CD1c-positive myeloid dendritic cell (primary cell): ENCODE results near the gene GHRL.
A peak's percentile ranks its signal among the peaks of the same experiment; 100 is the strongest.
"Not testable (repeated sequence)": the region's sequence is repeated elsewhere in the genome, so short reads cannot be mapped to it uniquely, and the experiment has no call there.

ENCODE experiments used
- DNase-seq: peaks from one replicate; pipeline ENCODE4 v3.0.0-alpha.2; 2016; ENCODE audit errors: extremely low spot score

GHRL gene

DNA sequence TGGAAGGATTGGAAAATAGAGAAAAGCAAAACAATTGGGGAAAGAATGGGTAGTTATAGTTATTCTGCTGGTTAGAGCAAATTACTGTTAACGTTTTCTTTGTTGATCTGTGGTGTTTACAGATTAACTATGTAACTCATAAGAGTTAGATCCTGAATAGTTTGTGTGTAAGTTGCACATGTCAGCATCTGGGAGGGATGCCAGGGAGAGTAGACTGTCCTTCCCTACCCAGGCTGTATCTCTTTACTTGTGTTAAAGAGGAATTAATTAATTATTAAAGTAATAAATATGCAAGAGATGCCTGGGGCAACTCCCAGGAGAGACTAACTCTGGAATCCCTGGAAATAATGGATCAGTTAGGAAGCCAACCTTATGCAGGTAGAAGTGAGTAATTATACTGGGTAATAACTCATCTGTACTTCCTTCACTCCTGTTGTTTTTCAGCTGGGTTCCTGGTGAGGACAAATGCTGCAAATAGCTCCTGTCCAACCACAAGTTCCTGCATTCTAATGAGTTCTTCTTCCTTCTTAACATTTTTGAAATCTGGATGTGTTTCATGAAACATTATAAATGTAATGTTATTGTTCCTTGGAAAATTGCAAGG is 18.9 kb downstream of the GHRL start:
- DNase-seq, result no peak

DNA sequence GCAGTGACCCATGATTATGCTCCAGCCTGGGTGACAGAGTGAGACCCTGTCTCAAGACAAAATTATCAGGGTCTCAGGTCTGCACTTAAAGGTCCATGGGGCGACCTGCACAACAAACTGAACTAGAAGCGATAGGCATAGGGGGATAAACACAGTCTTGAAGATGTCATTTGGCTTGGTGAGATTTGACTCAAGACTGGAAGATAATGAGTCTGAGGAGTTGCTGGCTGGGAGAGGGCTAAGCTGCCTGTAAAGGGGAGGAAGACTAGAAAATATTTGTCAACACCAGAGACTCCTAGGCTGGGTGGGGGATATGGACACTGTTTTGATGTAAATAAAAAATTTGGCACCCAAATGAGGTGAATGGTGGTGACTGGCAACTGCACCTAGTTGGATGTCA is 19.8 kb downstream of the GHRL start:
- no peak for DNase-seq

DNA sequence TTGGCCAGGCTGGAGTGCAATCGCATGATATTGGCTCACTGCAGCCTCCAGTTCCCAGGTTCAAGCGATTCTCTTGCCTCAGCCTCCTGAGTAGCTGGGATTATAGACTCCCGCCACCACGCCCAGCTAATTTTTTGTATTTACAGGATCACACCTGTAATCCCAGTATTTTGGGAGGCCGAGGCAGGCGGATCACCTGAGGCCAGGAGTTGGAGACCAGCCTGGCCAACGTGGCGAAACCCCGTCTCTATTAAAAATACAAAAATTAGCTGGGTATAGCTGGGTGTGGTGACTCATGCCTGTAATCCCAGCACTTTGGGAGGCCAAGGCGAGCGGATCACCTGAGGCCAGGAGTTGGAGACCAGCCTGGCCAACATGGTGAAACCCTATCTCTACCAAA is 20.3 kb downstream of the GHRL start:
- DNase-seq, result not testable (repeated sequence)

DNA sequence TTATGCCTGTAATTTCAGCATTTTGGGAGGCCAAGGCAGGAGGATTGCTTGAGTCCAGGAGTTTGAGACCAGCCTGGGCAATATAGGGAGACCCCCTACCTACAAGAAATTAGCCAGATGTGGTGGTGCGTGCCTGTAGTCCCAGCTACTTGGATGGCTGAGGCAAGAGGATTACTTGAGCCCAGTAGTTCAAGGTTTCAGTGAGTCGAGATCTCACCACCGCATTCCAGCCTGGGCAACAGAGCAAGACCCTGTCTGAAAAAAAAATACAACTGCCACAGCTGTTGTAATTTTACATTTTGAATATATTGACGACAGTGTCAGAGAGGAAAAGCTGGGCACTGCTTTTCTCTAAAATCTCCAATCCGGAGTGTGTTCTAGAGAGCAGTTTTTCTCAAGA is 23.3 kb downstream of the GHRL start:
- no peak for DNase-seq

DNA sequence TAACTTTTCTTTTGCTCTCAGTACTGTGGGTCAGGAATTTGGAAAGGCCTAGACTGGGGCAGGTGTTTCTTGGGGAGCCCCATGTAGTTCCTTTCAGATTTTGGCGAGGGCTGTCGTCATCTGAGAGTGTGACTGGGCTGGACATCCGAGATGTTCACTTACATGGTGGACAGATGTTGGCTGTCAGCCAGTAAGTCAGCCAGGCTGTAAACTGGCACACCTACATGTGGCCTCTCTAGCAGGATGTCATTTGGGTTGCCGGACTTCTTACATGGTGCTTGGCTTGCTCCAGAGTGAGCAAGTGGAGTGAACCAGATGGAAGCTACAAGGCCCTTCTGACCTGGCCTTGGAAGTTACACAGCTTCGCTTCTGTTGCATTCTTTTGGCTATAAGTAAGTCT is 23.8 kb downstream of the GHRL start:
- no peak for DNase-seq

DNA sequence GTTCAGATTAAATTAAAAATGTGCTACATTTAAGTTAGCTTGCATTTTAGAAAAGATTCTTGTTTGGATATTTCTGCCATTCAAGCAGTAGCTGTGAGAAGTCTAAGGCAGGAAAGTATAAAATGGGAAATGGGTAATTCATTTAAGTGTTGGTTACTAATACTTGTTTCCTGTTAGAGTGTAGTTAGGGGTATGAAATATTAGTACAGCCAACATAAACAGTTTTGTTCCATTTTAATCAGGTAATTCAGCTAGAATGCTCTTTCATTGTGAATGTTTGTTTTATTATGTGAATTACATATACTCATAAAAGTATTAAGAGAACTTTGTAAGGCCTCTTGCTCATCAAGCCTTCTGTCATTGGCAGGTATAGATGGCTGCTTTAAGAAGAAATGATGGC is 24.6 kb downstream of the GHRL start:
- no peak for DNase-seq

DNA sequence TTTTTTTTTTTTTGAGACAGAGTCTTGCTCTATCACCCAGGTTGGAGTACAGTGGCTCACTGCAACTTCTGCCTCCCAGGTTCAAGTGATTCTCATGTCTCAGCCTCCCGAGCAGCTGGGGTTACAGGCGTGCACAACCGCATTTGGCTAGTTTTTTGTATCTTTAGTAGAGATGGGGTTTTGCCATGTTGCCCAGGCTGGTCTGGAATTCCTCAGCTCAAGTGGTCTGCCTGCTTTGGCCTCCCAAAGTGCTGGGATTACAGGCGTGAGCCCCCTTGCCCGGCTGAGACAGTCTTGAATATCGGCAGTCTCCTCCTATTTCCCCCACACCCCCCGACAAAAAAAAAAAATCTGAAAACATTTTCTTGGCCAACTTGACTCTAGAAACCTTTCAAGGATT is 25.8 kb downstream of the GHRL start:
- DNase-seq, result not testable (repeated sequence)

DNA sequence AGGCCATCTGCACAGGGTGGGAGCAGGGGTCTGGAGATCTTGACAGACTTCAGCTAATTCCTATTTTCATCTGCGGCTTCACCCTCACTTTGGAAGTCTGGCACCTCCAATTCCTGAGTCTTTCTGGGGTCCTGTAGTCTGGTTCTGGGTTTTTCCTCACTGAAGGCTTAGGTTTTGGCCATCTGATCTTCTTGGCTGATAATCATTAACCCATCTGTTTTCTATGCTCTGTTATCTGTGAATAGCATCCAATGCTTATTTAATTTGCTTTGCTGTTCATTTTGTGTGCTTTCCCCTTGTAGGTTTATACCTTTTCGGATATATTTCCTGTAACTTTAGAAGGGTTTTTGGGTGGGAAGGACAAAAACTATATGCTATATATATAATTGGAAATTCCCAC is 26.9 kb downstream of the GHRL start:
- no peak for DNase-seq

DNA sequence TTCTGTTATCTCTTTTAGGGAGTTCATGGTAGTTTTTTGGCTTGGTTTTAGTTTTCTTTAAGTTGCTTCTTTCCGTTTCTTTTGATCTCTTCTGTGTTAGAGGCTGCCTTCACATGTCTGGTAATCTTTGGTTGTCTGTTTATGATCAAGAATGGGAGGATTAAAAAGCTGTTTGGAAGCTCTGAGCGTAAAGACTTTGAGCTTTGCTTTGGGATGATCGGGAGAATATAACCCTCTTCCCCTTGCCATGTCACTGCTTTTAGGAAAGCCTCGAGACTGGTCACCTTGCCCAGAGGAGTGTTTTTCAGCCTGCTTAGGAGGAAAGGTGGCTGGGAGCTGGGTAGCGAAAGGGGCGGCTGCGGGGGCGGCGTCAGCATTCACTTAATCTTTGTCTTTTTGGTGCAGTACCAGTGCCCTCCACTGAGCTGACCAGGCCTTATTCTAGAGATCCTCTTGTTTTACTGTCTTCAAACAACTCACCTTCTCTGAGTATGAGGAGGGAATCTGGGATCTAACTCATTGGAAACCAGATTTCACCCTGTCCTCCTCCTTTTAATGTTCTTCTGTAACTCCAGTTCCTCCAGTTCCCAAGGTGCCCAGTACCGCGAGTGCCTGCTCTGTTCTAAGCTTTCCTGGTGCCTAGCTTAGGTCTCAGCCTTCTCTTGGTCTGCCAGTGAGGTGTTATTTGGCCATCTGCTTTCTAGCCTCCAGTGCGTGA is 28.9 kb downstream of the GHRL start:
- peak; percentile 53 for DNase-seq

DNA sequence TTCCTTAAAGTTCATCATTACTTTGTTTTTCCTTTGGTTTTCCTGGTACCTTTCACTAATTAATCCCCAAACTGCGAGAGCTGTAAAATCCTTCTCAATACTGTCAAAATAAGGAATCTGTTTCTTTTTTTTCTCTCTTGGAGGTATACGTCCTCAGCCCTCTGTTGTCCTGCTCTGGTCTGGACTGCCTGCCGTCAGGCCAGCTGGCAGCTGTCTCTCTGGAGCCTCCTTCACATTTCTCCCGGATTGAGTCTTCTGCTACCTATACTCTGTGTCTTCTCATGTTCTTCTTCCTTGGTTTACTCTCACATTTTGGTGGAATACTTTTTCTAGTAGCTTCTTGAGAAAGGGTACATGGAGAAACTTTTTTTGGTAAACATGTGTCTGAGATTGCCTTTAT is 30.7 kb downstream of the GHRL start:
- no peak for DNase-seq

DNA sequence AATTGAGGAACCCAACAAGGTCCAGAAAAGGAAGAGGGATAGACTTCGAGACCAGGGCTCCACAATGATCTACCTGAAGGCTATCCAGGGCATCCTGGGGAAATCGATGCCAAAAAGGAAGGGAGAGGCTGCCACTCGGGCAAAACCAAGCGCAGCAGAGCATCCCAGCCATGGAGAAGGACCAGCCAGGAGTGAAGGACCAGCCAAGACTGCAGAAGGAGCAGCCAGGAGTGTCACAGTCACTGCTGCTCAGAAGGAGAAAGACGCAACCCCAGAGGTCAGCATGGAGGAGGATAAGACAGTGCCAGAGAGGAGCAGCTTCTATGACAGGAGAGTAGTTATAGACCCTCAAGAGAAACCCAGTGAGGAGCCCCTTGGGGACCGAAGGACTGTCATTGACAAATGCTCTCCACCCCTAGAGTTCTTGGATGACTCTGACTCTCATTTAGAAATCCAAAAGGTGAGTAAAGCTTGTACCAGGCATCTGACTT is 32.5 kb downstream of the GHRL start:
- DNase-seq, result no peak

DNA sequence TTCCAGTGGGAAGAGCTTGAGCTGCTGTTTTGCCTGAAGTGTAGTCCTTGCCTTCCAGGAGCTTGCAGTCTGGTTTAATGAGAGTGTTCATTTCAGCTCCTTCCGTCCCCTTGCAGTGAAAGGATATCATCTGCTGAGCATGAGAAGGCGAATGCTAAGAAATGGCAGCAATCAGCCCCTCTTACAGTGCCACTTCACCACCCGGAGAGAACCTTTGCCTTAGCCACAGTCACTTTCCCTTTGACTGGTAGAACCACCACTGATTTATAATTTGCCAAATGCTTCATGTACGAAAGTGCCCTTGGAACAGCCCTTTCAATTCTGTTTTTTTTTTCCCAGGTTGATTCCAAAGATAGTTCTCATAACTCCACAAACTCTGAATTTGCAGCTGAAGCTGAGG is 32.9 kb downstream of the GHRL start:
- DNase-seq, result no peak

DNA sequence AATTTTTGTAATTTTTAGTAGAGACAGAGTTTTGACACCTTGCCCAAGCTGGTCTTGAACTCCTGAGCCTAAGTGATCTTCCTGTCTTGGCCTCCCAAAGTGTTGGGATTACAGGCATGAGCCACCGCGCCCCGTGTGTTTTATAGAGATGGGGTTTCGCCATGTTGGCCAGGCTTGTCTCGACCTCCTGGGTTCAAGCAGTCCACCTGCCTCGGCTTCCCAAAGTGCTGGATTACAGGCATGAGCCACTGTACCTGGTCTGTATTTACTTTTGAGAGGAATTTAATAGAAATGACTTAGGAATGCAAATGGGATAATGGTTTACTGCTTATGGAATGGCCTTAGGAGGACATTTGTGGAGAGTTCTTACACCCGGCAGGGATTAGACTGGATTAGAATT is 33.7 kb downstream of the GHRL start:
- no peak for DNase-seq

DNA sequence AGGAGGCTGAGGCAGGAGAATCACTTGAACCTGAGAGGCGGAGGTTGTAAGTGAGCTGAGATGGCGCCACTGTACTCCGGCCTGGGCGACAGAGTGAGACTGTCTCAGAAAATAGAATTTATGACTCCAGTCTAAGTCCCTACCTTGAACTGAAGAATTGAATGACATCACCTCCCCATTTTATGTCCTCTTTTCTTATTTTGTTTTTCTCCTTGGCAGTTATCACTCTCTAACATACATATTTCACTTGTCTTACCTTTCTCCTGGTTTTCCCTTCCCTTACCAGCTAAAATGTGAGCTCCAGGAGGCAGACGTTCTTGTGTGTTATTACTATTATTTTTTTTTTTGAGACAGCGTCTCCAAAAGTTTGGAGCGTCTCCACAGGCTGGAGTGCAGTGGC is 36.9 kb downstream of the GHRL start:
- DNase-seq, result no peak

DNA sequence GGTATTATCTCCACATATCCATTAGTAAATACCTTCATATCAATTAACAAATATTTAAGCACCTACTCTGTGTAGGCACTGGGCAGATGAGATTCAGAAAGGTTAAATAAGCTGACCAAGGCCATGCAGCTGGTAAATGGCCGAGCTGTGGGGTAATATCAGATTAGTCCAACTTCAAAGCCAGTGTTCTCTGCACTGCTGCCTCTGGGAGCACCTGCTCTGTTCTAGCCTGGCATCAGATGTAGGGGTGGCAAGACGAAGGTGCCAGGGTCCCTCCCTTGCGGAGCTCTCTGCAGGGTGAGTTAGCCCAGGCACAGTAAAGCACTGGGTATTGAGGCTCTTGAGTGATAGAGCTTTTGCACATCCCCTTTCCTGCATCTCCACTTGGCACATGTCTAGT is 39.0 kb downstream of the GHRL start:
- no peak for DNase-seq

DNA sequence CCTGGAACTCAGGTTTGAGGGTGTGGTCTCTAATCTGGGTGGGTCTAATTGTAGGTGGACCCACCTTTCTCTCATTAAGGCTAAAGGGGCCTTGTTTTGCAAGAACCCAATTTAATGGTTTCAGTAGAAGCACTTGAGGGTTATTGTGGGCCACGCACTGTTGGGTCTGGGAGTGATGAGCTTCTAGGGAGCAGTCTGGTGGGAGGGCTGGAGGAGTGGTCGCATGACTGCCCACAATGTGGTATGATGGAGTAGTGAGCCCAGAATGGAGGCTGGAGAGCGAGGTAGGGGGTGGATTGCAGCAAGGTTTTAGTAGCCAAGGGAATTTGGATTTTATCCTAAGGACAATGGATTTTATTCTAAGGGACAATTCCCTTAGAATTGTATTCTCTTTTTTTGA is 41.7 kb downstream of the GHRL start:
- no peak for DNase-seq

DNA sequence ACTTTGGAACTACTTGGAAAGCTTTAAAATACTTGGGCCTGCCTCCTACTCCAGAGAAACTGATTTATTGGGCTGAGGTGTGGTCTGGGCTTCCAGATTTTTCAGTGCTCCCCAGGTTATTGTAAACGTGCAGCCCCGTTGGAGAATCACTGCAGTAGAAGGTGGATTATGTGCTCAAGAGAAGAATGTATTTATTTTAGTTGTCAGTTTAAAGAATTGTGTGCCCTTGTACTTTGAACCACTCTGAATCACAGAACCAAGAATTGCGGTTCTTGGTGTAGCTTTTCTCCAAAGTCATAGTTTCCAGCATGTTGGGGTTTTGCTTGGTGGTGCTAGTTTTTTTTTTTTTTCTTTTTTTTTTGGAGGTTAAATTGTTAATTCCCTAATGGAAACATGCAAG is 42.9 kb downstream of the GHRL start:
- DNase-seq, result no peak

DNA sequence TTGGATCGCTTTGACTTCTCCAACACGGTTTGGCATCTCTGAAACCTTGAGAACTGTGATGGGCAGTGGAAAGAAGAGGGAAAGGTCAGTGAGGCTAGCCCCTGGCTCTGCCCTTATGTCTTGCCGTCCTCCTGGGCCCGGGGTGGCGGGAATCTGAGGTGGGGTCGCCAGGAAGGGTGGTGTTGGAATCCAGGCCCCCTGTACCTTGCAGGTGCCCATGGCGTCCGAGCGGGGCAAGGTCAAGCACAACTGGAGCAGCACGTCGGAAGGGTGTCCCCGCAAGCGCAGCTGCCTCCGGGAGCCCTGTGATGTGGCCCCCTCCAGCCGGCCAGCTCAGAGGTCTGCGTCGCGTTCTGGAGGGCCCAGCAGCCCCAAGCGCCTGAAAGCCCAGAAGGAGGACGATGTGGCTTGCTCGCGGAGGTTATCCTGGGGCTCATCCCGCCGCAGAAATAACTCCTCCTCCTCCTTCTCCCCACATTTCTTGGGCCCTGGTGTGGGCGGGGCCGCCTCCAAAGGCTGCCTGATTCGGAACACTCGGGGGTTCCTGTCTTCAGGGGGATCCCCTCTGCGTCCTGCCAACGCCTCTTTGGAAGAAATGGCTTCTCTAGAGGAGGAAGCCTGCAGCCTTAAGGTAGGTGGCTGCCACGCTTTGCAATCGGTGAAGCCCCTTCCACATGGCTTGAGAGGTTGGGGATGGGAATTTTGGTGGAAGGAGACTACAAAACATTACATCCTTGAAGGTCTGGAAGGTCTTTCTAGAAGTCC is 43.6 kb downstream of the GHRL start:
- DNase-seq, result peak; percentile 63

DNA sequence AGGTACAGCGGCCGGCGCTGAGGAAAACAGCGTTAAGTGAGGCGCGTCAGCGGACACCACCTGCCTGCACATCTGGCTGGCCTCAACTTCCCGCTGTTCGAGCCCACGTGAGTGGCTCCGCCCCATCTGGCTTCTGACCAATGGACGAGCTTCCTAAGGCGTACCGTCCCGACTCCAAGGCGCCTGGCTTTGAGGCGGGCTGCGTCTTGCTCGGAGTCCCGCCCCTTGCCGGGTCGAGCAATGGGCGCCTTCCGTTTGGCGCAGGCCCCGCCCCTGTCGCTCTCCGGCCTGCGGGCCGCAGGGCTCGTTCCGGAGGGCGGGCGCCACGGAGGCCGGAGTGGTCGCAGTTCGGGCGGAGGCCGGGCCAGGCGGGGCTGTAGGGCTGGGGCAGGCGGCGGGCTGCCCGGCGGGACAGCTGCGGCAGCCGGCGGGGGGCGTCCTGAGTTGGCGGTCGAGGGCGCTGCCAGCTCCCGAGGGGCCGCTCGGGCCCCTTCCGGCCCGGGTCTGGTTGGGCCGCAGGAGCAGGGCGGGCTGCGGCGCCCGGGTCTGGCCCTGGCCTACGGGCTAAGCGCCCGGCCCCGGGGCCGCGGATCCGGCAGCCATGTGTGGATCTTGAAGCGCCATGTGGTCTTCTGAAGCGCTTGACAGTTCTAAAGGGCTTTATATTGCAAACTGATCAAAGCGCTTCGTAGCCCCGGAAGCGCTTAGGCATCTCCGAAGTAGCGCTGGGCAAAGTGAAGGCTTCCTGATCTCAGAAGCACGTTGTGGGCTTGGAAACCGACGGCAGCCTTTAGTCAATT is 44.4 kb downstream of the GHRL start, which contains the start of gene TATDN2:
TSS of gene TATDN2 (plus strand) at position 276 of the 800 bp plus-strand sequence. CDS start 742 bp downstream, outside the sequence.
- peak; percentile 96 for DNase-seq

DNA sequence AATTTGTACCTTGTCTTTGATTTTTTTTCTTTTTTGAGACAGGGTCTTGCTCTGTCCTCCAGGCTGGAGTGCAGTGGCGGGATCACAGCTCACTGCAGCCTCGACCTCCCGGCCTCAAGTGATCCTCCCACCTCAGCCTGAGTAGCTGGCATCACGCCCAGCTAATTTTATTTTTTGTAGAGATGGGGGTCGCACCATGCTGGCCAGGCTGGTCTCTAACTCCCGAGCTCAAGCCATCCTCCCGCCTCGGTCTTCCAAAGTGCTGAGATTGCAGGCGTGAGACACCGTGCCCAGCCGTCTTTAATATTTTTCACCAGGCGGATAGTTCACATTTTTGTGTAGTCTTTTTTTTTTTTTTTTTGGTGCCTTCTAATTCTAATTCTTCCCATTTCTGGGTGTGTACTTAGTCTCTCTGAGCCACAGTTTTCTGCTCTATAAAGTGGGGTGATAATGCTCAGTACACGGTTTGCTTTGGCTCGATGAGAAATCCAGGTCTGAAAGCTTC is 45.0 kb downstream of the GHRL start:
- DNase-seq, result no peak

DNA sequence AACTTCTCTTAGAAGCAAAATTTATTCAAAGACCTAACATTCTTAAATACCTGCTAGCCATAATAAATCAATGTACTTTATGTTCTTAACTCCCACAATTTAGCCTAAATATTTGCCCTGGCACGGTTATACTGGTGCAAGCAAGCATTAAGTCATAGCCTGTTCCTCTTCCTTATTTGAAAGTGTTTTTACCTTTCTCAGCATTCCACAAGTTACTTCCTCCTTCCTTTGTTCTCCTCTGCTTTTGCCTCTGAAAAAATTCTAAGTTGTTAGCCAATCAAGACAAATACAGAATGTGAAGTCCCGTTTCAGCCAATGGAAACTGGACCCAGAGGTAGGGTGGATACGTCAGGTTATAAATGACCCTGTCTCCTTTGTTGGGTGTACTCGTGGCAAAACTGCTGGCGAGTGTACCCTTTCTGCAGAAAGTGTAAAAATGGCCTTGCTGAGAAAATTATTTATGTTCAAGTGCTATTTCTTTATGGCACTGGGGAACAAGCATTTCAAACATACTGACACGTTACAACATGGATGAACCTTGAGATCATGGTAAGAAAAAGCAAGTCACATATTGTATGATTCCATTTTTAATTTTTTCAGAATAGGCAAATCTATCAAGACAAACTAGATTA is 47.5 kb downstream of the GHRL start:
- no peak for DNase-seq
